DMS79 (cell line): ENCODE data around the gene TTC29.
"Not testable (repeated sequence)": the region's sequence is repeated elsewhere in the genome, so short reads cannot be mapped to it uniquely, and the experiment has no call there.

Experiments
- DNase-seq: peaks from one replicate; lab custom pipeline; 2025; lab: John Stamatoyannopoulos, UW

TTC29 gene

DNA sequence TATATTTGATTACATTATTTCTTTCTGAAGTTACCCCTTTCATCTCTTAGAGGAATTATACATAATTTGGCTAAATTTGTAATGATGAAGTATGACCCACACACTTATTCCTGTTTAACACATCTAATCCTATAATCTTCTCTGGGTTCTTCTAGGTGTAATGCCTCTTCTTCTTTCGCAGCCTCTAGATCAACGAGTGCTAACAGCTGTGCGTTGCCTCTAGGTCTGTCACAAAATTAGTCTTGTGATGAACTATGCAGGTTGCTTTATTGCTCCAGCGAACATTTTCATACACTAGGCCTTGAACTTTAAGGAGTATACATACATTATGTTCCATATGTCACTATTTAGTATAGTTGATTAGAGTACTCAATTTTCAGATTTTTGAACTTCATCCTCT, 89.9 kb downstream of the TTC29 start:
- no peak for DNase-seq

DNA sequence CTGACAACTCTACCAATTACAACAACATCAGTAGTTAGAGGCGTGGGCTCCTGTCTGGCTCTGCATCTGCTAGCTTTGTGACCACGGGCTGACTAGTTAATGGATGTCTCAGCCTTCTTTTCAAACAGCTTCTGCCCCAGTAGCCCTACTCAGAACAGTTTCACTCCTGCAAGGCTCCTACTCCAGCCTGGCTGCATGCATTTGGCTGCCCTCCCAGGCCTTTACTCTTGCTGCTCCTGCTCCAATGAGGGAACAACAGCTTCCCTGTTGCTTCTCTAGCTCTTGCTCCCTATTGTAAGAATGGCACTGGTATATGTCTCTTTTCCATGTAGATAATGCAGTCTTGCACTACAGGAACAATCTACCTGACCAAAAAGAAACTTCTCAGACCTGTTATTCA, 93.3 kb downstream of the TTC29 start:
- DNase-seq: no peak

DNA sequence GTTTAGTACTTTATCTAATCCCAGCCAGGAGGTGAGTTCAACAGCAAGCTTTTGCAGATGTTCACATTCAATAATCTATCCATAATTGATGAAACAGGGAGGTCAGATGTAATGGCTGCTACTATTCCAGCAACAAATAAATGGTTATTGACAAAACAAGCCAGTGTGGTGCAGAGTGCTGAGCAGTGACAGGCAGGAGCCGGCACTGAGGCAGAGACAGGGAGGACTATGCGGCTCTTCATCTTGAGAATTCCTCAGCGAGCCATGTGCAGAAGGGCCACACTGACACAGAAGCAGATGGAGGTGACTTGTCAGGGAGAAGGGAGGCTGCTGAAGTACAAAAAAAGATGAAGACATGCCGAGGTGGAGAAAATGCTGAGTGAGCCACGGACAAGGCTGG, 98.3 kb downstream of the TTC29 start:
- no peak for DNase-seq

DNA sequence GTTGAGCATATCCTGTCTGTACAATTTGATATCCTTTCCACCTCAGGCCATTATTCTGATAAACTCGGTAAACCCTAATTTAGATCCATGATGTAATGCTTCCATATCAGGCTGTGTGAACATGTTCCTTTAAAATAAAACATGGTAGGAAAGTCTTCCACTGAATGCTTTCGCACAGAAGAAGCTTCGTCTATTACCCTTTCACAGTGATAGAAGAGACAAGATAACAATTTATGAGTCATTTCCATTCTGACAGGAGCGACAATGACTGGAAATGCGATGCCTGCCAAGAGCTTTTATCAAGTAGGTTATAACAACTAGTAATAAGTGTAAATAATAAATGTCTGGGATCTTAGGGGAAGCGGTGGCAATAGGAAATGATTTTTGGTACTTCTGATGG, 98.8 kb downstream of the TTC29 start:
- no peak for DNase-seq

DNA sequence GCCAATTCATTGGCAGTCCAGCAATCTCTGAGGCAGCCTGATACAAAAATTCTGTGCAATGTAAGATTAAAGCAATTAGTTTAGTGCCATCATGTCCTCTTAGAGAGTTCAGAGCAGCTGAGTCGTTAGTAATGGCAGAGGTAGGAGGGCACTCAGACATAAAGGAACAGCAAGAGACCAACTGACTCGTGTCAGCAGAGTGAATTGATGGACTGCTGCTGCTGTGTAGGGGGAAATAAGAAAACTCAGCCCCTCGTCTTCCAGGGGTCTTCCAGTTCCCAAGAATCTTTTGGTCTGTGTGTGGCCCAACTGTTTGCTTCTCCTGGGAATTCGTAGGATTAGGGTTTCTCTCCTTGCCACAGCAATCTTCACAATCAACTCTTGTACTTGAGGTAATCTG, 100.9 kb downstream of the TTC29 start:
- DNase-seq: no peak

DNA sequence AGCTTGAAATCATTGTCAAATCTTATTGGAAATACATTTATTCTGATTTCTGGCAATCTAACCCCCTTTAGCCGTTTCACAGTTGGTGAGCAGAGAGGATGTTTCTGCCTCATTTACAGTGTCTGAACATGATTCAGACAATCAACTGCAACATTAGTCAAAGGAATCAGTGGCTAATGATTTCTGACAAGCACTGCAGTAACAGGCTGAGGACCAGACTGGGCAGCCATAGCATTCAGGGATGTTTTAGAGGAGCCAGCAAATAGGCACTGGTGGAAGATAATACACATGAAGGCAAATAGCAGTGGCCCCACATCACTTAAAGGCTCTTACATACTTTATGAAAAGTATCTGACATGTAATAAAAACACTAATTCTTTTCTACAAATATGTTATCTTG, 102.8 kb downstream of the TTC29 start:
- no peak for DNase-seq

DNA sequence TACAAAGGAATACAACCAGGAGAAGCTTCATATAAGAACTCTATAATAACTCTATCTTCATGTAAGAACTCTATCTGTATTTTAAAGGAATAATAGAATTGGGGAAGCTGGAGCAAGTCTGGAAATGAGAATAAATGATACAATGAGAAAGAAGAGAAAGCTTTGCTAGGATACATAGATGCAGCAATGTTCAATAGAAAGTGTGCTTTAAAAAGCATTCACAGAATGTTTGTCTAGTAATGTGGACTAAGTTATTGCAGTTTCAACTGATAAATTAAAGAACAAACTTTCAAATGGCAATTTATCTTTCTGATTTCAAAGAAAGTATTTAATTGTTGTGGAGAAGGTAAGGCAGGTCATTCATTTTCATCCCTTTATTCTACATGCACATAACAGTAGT, 104.9 kb downstream of the TTC29 start:
- DNase-seq: no peak

DNA sequence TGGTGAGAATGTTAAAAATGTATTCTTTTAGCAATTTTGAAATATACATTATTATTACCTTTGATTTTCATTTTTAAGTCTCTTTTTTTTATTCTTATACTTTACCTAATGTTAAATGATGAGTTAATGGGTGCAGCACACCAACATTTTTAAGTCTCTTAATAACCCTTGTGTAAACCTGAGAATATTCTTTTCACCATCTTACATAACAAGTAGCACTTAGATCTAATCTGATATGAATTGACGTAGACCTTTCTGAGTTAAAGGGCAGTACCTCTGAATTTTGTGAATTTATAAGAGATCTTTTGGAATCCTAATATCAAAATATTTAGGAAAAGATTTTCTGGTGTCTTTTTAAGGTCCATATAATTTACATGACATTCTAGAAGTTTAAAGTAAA, 110.6 kb downstream of the TTC29 start:
- DNase-seq: no peak

DNA sequence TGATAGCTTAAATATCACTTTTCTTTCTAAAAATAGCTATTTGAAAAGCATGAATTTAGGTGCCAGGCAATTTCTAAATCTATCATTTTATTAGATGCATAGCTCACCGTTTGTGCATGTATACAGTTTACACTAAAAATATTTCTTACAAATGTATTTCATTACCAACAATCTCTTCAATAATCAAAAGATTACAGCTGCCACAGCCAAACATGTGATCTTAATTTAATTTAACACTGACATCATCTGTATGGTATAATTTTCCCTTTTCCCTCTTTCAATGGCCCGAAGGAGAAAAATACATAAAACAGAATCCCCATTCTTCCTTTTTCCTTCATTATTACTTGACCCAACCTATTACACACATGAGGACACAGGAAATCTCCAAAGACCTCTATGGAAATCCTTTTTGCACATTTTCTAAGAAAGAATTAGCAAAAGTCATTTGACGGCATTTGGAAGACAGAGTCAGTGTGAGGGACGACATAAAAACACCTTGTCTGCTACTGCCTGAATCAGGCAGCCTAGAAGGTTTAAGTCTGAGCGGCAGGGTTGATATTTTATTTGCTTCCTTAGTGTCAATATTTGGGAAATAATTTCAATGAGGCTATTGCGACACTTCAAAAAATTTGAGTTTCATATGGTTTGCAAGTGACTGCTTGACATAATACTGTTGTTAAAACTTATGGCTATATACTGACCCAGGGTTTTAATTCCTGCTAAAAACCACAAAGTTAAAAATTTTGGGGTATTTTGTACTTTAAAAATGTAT, 111.2 kb downstream of the TTC29 start:
- no peak for DNase-seq

DNA sequence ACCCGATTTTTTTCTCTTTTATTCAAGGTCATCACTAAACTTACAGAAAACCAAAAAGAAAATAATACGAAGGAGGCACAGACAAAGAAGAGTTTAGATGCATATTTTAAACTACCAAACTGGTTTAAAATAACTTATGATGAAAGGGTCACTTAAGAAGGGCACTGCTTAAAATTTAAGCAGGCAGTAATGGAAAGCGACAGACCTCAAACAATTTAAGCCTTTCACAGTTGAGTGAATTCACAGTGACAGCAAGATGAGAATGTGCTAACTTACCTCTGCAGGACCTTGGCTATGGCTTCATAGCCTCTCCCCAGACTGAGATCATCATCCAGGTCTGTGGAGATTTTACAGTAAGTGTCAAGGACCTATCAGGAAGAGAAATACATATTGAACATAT, 112.1 kb downstream of the TTC29 start:
- no peak for DNase-seq

DNA sequence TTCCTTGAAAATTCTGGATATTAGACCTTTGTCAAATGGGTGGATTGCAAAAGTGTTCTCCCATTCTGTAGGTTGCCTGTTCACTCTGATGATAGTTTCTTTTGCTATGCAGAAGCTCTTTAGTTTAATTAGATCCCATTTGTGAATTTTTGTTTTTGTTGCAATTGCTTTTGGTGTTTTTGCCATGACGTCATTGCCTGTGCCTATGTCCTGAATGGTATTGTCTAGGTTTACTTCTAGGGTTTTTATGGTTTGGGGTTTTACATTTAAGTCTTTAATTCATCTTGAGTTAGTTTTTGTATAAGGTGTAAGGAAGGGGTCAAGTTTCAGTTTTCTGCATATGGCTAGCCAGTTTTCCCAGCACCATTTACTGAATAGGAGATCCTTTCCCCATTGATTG, 122.7 kb downstream of the TTC29 start:
- DNase-seq: not testable (repeated sequence)

DNA sequence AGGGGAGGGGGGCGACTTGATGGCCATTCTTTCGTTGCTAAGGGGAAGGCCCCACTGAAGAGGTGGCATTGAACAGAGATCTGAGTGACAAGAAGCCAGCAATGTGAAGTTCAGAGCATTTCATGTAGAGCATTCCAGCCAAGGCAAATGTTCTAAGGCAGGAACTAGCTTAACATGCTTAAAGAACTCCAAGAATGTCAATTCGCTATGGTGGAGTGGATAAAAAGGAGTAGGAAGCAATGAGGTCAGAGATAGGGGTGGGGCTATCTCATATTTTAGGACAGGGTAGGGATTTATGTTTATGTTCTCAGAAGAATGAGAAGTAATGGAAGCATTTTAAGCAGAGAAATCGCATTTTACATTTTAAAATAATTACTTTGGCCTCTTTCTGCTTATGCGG, 130.9 kb downstream of the TTC29 start:
- DNase-seq: no peak

DNA sequence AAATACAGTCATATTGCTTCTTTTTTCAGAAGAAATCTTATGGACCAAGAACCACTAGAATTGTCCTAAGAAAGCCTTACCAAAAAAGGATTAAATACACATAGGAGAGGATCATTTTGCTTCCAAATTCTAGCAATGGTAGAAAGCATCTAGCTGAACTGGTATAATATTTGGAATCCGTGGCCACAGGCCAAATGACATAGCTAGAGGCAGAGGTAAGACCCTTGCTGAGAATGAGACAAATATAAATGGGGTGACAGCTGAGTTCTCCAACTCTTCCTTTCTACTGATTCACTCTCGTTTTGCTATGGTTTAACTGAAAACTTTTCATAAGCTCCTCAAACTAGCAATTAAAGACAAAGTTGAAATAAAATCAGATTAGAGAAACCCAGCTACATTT, 150.0 kb downstream of the TTC29 start:
- no peak for DNase-seq

DNA sequence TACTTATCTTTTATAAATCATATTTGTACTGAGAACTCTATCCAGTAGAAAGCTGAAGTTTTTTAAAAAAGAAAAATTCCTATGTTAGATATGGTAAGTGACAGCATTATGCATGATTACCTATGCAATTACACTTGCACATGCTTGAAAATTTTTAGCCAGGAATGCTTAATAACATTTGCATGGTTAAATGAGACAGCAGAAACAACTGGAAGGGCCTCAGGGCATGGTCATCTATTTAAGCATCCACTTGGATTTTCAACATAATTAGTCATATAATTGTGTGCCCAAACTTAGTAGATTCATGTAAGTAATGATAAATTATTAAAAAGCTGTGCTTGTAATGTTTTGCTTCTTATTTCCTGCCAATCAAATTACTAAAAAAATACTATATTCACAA, 151.9 kb downstream of the TTC29 start:
- no peak for DNase-seq

DNA sequence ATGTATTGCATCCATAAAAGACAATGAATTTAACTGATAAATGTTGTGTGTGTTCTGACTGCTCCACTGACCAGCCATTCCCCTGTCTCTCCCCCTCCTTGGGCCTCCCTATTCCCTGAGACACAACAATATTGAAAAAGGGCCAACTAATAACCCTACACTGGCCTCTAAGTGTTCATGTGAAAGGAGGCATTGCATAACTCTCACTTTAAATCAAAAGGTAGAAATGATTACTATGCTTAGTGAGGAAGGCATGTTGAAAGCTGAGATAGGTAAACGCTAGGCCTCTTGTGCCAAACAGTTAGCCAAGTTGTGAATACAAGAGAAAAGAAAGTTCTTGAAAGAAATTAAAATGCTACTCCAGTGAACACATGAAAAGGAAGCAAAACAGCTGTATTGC, 154.2 kb downstream of the TTC29 start:
- DNase-seq: no peak

DNA sequence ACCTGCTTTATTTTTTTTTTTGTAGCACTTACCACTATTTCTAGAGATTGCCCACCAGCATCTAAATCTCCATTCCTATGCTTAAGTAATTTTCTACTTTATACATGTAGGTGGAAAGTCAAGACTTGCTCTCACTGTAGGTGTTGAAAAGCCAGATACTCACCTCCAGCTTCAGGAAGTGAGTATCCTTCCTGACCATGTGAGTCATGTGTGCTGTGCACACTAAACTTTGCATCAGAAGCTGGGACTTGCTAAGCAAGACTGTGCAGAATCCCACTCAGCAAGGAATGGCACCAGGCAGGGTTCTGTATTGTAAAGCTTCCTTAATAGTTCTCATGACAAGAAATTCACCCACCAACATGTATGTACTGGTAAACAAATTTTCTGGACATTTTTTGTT, 155.1 kb downstream of the TTC29 start:
- DNase-seq: no peak

DNA sequence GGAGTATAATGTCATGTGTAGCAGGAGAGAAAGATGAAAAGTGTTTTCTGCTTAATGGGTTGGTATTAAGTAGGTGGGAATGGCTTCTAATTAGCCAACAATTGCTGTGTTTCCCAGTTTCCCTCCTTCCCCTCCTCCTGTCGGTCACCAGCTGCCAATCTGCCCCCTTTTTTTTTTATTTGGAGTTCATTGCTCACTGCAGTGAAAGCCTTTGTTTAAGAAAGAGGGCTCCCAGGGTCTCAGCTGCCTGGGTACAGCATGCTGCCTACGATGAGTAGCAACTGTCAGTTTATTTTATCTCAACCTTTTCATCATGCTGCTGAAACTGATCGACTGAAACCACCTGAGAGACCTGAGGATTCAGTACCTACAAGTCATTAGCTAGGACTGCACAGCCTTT, 157.9 kb downstream of the TTC29 start:
- no peak for DNase-seq

DNA sequence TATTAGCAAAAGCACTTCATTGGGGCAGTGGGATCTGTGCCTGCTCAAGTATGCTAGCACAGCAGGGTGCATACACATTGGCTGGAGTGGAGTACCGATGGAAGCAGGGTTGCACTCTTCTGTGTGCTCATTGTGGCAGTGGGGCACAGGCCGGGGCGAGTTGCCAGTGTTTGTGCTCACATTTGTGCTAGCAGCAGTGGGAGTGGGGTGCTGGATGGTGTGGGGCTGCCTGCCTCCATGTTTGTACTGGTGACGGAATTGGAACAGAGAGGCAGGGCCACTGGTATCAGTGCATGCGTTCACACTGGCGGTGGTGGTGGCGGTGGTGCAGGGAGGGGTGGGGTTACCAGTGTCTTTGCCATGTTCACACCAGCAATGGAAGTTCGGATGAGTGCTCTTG, 169.0 kb downstream of the TTC29 start:
- no peak for DNase-seq

DNA sequence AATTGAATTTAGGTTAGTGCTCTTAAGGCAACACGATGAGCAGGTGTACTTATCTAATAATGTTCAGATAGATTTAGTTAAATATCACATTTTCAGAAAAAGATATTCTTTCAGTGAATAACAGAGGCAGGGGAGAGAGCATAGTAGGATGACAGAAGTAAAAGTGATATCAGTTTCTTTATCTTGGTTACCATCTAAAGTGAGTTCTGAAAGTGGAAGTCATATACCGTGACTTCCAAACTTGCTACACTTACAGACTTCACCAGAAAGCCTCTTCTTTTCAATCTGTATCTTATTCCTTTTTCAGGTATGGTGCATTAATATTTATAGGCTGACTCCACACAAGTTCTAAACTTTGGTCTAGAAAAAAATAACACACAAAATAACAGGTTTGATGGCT, 182.1 kb downstream of the TTC29 start:
- no peak for DNase-seq

DNA sequence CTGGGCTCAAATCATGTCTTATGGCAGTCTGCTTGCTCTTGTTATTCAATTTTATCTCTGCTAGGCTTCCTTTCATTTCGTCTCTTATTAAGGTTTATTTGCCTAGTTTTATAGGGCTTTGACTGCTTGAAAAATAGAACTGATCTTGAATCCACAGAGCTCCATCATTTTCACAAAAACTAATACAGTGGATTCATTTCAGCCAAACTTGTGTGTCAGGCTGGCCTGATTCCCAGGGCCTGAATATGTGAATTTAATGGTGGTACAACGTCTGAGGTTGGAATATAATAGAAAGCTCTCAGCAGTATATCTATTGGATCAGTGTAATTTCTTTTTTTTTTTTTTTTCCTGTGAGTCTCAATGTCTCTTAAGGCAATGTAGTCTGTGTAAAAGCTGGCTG, 183.6 kb downstream of the TTC29 start:
- DNase-seq: no peak

DNA sequence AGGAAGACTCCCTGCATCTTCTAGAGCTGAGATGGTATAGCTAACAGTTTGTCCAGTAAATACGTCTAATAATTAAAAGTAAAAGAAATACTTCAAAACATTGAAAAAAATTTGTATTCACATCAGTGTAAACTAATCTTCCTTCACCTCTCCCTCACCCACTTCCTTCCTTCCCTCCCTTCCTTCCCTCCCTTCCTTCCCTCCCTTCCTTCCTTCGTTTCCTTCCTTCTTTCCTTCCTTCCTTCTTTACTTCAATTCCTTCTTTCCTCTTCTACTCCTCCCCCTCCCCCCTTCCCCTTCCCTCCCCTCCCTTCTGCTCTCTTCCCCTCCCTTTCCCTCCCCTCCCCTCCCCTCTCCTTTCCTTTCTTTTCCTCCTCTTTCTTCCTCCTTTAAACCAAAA, 203.2 kb downstream of the TTC29 start:
- no peak for DNase-seq

DNA sequence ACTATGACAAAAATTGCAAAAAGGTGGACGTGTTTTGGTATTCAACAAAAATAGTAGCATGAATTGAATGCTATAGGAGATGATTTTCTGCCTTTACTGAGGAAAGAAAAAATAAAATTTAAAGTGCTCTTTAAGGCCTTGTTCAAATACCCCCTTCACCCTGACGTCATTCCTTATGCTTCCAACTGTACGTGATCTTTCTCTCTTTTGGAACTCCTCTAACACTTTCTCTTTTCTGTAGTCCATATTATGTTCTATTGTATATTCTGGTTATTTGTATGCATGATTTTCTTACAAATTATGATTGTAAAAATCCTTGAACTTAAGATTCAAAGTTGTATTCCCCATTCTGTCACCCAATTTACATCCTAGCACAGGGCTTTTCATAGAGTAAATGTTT, 206.5 kb downstream of the TTC29 start:
- no peak for DNase-seq

DNA sequence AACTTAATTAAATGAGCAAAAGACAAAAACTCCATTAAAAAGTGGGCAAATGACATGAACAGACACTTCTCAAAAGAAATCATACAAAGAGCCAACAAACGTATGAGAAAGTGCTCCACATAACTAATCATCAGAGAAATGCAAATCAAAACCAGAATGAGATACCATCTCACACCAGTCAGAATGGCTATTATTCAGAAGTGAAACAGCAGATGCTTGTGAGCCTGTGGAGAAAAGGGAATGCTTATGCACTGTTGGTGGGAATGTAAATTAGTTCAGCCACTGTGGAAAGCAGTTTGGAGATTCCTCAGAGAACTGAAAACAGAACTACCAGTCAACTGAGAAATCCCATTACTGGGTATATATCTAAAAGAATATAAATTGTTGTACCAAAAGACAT, 222.1 kb downstream of the TTC29 start:
- DNase-seq: not testable (repeated sequence)

DNA sequence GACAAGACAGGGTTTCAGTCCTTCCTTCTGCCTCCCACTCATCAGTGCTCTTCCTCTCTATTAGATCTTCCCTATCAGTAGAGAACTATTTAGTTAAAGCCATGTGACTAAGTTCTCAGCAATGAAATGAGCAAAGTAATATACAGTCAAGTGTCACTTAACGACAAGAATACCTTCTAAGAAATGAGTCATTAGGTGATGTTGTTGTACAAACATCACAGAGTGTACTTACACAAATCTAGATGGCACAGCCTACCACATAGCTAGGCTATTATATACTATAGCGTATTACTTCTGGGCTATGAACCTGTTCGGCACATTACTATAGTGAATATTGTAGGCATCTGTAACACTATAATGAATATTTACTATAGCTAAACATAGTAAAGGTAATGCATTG, 235.7 kb downstream of the TTC29 start:
- no peak for DNase-seq

DNA sequence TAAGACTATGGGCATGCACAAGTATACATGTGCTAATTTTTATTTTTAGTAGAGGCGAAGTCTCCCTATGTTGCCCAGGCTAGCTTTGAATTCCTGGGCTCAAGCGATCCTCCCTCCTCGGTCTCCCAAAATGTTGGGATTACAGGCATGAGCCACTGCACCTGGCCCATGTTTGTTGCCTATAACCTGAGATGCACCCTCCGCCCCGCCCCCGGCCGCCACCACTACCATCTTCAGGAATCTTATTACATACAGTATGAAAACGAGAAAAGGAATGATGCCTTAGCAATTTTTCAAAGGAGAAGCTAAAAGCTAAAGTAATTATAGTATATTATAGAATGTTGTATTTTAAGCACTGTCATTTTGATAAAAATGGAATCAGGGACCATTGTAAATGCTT, 245.8 kb downstream of the TTC29 start:
- no peak for DNase-seq
